ENCODE data around the gene NDUFB1.

Gene NDUFB1

DNA sequence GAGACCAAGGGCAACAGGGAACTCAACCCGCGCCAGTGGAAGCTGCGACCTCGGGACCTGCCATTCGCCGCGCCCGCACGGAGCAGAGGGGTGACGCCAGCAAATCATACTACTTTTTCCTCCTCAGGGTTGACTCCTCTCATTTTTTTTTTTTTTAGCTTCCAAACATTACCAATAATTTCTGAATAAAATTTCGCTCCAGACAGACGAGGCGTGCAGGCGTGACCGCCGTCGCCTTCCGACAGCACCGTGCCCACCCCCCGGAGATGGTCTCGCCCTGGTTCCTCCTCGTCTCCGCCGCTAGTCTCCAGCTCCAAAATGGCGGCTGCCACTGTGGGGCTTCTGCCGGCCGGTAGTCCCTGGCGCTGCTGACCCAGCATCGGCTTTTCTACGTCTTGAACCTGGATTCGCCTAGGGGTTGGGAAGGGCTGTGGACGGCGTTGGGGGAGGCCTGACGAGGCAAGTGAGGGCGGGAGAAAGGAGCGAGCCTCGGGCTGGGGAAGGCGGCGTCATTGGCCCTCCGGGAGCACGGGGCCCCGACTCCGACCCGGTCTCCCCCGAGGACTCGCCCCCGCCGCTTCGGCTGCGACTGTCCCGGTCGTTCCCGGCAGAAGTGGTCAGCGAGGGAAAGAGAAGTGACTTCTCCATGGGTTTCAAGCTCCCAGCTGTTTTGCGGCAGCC is at the start of gene NDUFB1, which contains the start of gene CPSF2:
NDUFB1 (minus strand) TSS at position 37 of the 681 bp plus-strand sequence. CDS start 4,069 bp downstream, outside the sequence.
CPSF2 (plus strand) TSS at position 300 of the 681 bp plus-strand sequence. CDS start 9,016 bp downstream, outside the sequence.
- FAIRE-seq, result peak; percentile 87

DNA sequence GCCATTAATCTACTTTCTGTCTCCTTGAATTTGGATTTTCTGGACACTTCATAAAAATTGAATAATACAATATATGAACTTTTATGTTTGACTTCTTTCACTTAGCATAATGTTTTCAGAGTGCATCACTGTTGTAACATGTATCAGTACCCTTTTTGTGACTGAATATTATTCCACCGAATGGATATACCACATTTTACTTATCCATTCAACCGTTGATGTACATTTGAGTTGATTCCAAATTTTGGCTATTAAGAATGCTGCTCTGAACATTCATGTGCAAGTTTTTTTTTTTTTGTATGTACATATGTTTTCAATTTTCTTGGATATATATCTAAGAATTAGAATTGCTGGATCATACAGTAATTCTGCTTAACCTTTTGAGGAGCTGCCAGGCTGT is 43.5 kb upstream of the NDUFB1 start:
- FAIRE-seq, result no peak

More for the DNA sequence above, at the start of gene NDUFB1, which contains the start of gene CPSF2:
- peak; percentile 90 for DNase-seq (ENCODE audit: insufficient read length, low spot score)

GRCh38 chr14:92161521-92161920 is 40.0 kb upstream of the NDUFB1 start:
- no peak for DNase-seq (ENCODE audit: insufficient read length, low spot score)
- FAIRE-seq, result no peak

More for the DNA sequence above, 43.5 kb upstream of the NDUFB1 start:
- no peak for DNase-seq (ENCODE audit: insufficient read length, low spot score)

- DNase-seq (ENCODE audit: insufficient read length, low spot score) (no peak), FAIRE-seq (peak; percentile 14)
Measured at GRCh38 chr14:92160619-92161018, 39.1 kb upstream of the NDUFB1 start.

GRCh38 chr14:92154283-92154942 is 32.9 kb upstream of the NDUFB1 start:
- DNase-seq (ENCODE audit: insufficient read length, low spot score) (no peak), FAIRE-seq (no peak)

GRCh38 chr14:92153581-92153980 is 32.1 kb upstream of the NDUFB1 start:
- no peak for DNase-seq (ENCODE audit: insufficient read length, low spot score)
- no peak for FAIRE-seq

DNA sequence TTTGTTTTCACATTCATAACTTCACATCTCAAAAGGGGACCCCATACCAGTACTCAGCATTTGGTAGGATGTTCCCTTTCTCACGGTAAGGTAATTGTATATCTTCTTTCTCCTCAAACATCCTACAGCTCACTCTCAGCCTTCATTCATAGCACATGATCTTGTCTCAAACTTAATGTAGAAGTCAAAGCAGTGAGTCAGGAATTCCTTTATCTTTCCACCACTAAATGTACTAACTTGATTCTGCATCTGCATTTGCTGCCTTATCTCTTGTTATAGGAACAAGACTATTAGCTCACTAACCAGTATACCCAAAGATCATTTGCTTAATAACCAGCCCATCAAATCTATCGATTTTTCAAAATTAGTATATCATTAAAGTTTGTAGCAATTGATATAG is 23.2 kb upstream of the NDUFB1 start:
- DNase-seq (ENCODE audit: insufficient read length, low spot score) (no peak), FAIRE-seq (no peak)

DNA sequence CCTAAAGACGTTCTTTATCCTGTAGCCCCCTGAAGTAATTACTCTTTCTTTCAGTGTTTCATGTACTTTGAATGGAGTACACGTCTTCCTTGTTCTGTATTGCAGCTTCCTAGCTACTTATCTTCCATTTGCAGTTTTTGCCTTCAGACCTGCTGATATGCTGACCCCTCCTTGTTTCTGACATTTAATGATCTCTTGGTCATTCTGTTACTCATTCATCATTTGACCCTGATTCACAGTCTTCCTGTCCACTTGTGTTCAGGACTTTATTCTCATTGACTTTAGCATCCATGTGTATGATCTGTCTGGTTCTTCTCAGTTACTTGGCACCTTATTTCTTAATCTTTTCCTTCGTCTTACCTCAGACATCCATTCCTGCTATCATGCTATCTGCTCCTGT is 22.5 kb upstream of the NDUFB1 start:
- DNase-seq (ENCODE audit: insufficient read length, low spot score) (no peak), FAIRE-seq (no peak)

DNA sequence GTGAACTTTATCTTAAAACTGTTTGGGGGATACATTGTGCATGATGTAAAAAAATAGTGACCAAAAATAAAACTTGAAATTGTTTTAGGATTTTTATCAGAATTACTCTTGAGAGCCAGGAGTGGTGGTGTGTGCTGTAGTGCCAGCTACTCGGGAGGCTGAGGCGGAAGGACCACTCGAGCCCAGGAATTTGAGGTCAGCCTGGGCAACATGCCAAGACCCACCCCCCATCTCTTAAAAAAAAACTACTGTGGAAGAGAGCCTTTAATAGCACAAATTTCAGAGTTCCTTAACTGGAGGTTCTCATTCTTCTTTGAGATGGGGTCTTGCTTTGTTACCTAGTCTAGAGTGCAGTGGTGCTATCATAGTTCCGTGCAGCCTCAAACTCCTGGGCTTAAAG is 21.8 kb upstream of the NDUFB1 start:
- FAIRE-seq, result no peak

DNA sequence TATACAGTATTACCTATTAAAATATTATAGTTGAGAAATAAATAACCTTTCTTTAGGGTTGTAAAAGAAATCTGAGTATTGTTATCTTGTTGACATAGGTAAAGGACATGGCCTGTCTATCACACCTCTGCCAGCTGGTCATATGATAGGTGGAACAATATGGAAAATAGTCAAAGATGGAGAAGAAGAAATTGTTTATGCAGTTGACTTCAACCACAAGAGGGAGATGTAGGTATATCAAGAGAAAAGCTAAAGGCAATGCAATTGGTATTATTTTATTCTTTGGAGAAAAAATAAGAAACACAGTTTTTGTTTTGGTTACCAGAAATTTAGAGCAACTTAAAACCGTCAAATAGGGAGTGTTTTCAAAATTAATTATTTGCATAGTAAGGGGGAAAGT is 13.8 kb upstream of the NDUFB1 start:
- no peak for FAIRE-seq
- DNase-seq (ENCODE audit: insufficient read length, low spot score), result no peak

More for the DNA sequence above, 21.8 kb upstream of the NDUFB1 start:
- DNase-seq (ENCODE audit: insufficient read length, low spot score), result no peak

DNA sequence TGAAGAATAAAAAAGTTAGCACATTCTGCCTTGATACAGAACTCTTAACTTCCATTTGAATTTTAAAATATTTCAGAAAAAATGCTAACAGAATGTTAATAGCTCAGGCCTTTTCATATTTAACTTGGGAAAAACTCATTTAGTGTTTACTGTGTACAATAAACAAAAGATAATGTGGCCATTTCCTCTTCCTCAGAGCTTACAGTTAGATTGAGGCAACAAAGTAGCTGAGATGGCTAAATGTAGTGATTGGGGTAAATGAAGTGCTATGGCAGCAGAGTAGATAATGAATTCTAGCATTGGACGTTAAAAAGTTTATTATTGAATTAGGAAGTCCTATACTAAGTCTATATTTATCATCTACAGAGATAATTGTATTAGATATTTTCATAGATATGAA is 12.9 kb upstream of the NDUFB1 start:
- DNase-seq (ENCODE audit: insufficient read length, low spot score) (no peak), FAIRE-seq (no peak)

GRCh38 chr14:92122761-92123160 is 1.3 kb upstream of the NDUFB1 start:
- no peak for FAIRE-seq
- no peak for DNase-seq (ENCODE audit: insufficient read length, low spot score)

- DNase-seq (ENCODE audit: insufficient read length, low spot score), result no peak
Measured at GRCh38 chr14:92122351-92122677, 808 bp upstream of the NDUFB1 start.

GRCh38 chr14:92121207-92121669 is 268 bp downstream of the NDUFB1 start:
- FAIRE-seq (no peak), DNase-seq (ENCODE audit: insufficient read length, low spot score) (peak; percentile 18)

More at GRCh38 chr14:92122351-92122677, 808 bp upstream of the NDUFB1 start:
- FAIRE-seq, result peak; percentile 26

- DNase-seq (ENCODE audit: insufficient read length, low spot score), result no peak
- no peak for FAIRE-seq
Measured at GRCh38 chr14:92109490-92109889, 12.0 kb downstream of the NDUFB1 start.

DNA sequence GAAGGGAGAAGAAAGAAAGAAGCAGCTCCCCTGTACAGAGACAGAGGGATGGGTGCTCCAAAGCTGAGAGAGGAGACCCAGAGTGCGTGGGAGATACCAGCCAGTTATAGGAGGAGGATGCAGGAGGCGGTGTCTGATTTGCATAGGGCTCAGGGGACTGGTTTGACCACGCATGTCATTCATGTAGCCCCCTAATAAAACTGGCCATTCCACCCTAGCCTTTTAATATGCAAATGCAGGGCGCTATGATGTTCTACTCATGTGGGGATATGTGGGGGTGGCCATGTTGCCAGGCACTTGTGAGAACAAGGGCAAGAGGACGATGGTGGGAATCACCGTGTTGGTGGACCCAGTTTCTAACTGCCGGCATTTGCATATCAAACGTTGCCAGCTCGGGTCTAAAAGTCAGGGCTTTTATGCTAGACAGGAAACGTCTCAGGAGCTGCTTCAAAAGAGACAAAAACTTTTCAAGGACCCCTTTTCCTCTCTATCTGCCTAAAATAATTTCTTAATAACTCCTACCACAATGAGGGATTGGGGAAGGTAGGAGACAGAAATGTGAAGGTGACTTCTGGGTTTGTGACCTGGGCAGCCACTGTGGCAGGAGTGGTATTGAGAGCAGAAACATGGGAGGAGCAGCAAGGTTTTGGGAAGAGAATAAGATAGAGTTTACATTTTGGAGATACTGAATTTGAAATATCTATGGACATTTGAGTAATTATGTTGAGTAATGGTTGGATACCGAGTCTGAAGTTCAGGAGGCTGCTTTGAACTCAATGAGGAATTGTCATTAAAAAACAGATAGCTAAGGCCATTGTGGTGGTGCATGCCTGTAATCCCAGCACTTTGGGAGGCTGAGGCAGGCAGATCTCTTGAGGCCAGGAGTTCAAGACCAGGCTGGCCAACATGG is 12.9 kb downstream of the NDUFB1 start:
- FAIRE-seq (peak; percentile 8), DNase-seq (ENCODE audit: insufficient read length, low spot score) (no peak)

GRCh38 chr14:92106143-92106926 is 15.2 kb downstream of the NDUFB1 start, which contains the start of gene ATXN3:
ATXN3 (minus strand) TSS chr14:92106582; CDS start chr14:92106552, 30 bp downstream.
- FAIRE-seq (peak; percentile 100), DNase-seq (ENCODE audit: insufficient read length, low spot score) (peak; percentile 92)

DNA sequence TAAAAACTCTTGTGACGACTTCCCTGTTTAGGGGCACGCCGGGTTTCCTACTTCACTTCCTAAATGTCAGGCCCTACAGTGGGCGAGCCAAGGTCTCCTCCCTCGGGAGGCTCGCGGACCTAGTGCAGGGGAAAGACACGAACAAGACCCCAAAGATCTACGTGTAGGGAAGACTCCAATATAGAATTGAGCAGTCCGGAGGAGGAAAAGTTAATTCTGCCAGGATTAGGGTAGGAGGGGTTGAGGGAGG is 15.7 kb downstream of the NDUFB1 start:
- peak; percentile 8 for DNase-seq (ENCODE audit: insufficient read length, low spot score)
- FAIRE-seq, result no peak

GRCh38 chr14:92105073-92105892 is 16.2 kb downstream of the NDUFB1 start:
- DNase-seq (ENCODE audit: insufficient read length, low spot score) (no peak), FAIRE-seq (peak; percentile 76)

Data from GM19239 (cell line).